Mesodermal cell (in vitro differentiated cells): Measurements from ENCODE around the gene SPRED1.
A peak's percentile ranks its signal among the peaks of the same experiment; 100 is the strongest.

Experiments used
- H3K27ac ChIP-seq: 2 replicates; pipeline ENCODE4 v1.7.0; 2013; ENCODE audit warnings: mild to moderate bottlenecking, low read depth, low read length, moderate library complexity; ENCODE audit not compliant: severe bottlenecking
- H3K36me3 ChIP-seq: 2 replicates; pipeline ENCODE4 v1.7.1; 2013; ENCODE audit warnings: mild to moderate bottlenecking, low read length, moderate library complexity; ENCODE audit not compliant: control insufficient read depth, insufficient read depth
- H3K4me1 ChIP-seq: one replicate; pipeline ENCODE4 v1.7.1; 2013; ENCODE audit warnings: mild to moderate bottlenecking, low read length; ENCODE audit not compliant: insufficient read depth, control insufficient read depth, poor library complexity, severe bottlenecking
- H3K4me3 ChIP-seq: 2 replicates; pipeline ENCODE4 v1.7.0; 2013; ENCODE audit warnings: low read length, control low read depth, mild to moderate bottlenecking; ENCODE audit not compliant: insufficient read depth, poor library complexity, severe bottlenecking; ENCODE audit errors: extremely low read depth
- H3K9me3 ChIP-seq: 2 replicates; pipeline ENCODE4 v1.7.1; 2013; ENCODE audit warnings: mild to moderate bottlenecking, low read length, moderate library complexity; ENCODE audit not compliant: control insufficient read depth
- WGBS, 2 experiments: methylation state at CpG; one replicate each; pipeline ENCODE4 v1.1.5; 2013; ENCODE audit warnings: missing lambda C conversion rate in 2 of 2; ENCODE audit not compliant: insufficient coverage in 2 of 2; 5-methylcytosine and 5-hydroxymethylcytosine counted together

SPRED1 gene

DNA sequence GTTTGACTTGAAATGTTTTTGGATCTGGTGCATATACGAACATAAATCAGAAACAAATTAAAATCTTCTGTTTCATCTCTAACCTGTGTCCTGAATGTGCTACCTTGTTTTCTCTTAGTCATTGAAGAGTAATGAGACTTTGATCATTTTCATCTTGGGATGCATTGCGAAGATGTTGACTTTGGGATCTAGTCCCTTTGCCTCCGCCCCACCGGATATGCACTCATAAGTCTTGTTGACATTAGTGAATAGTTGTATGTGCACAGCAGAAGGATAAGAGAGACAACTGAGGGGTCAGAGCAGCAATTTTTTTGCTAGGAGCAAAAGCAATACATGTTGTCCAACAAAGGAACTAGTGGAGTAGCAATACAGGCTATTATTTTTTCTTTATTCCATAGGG is 35.9 kb upstream of the SPRED1 start:
- WGBS, 2 experiments, result 100% methylated on average over 1 to 3 of the region's 4 CpGs
- H3K27ac ChIP-seq, result no peak overlapping the region
- H3K9me3 ChIP-seq, result no peaks in the 10 kb centered on the region
- no peaks in the 10 kb centered on the region for H3K36me3 ChIP-seq
- H3K4me3 ChIP-seq, result no peak overlapping the region
- no peaks in the 10 kb centered on the region for H3K4me1 ChIP-seq

GRCh38 chr15:38217191-38217595 is 35.4 kb upstream of the SPRED1 start:
- H3K27ac ChIP-seq, result no peak overlapping the region
- WGBS, 2 experiments, result 90 to 97% methylated on average over 3 of the region's 3 CpGs

GRCh38 chr15:38217788-38218609 is 34.6 kb upstream of the SPRED1 start:
- no peak overlapping the region for H3K27ac ChIP-seq
- H3K36me3 ChIP-seq, result no peaks in the 10 kb centered on the region
- no peaks in the 10 kb centered on the region for H3K4me1 ChIP-seq
- 80 to 100% methylated on average over 1 to 2 of the region's 3 CpGs for WGBS, 2 experiments
- no peak overlapping the region for H3K4me3 ChIP-seq
- no peaks in the 10 kb centered on the region for H3K9me3 ChIP-seq

More at GRCh38 chr15:38217191-38217595, 35.4 kb upstream of the SPRED1 start:
- Histone ChIP-seq H3K4me3 (no peak overlapping the region), H3K36me3 (no peaks in the 10 kb centered on the region), H3K9me3 (no peaks in the 10 kb centered on the region), H3K4me1 (no peaks in the 10 kb centered on the region)

- Histone ChIP-seq H3K9me3 (no peaks in the 10 kb centered on the region), H3K27ac (no peak overlapping the region), H3K36me3 (no peaks in the 10 kb centered on the region), H3K4me1 (no peaks in the 10 kb centered on the region), H3K4me3 (no peak overlapping the region)
- WGBS, 2 experiments, result 83 to 86% methylated on average over 1 of the region's 3 CpGs
These were observed 31.9 kb upstream of the SPRED1 start for GRCh38 chr15:38220606-38221273.

GRCh38 chr15:38224486-38224885 is 28.1 kb upstream of the SPRED1 start:
- WGBS, 2 experiments, result no CpG with 5 or more reads among the region's 2 CpGs
- Histone ChIP-seq H3K27ac (no peak overlapping the region), H3K4me3 (no peak overlapping the region), H3K9me3 (no peaks in the 10 kb centered on the region), H3K4me1 (no peaks in the 10 kb centered on the region), H3K36me3 (no peaks in the 10 kb centered on the region)

DNA sequence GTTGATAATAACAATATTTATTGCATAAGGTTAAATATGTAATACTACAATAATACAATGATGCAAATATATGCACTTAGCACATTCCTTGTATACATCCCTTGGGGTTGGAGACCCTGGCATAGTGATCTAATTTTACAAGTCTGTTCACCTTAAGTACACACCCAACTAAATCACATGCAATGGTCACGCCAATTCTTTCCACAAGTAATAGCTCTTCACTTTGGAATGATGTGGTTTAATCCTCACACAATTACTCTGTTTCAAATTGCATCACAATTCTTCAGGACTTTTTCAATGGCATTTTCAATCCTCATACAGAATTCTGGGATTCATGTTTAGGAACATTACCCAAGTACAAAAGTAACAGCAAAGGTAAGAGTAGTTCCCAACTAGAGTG is 27.3 kb upstream of the SPRED1 start:
- Histone ChIP-seq H3K36me3 (no peaks in the 10 kb centered on the region), H3K9me3 (no peaks in the 10 kb centered on the region), H3K4me3 (no peak overlapping the region), H3K4me1 (no peaks in the 10 kb centered on the region), H3K27ac (no peak overlapping the region)
- WGBS, 2 experiments, result 71 to 100% methylated on average over 1 of the region's 1 CpG

GRCh38 chr15:38226608-38227266 is 25.9 kb upstream of the SPRED1 start:
- H3K36me3 ChIP-seq, result no peaks in the 10 kb centered on the region
- peak overlapping the region; percentile 16 for H3K27ac ChIP-seq
- no peaks in the 10 kb centered on the region for H3K9me3 ChIP-seq
- WGBS, 2 experiments, result 60 to 71% methylated on average over 1 of the region's 4 CpGs
- H3K4me3 ChIP-seq, result no peak overlapping the region
- H3K4me1 ChIP-seq, result no peaks in the 10 kb centered on the region

DNA sequence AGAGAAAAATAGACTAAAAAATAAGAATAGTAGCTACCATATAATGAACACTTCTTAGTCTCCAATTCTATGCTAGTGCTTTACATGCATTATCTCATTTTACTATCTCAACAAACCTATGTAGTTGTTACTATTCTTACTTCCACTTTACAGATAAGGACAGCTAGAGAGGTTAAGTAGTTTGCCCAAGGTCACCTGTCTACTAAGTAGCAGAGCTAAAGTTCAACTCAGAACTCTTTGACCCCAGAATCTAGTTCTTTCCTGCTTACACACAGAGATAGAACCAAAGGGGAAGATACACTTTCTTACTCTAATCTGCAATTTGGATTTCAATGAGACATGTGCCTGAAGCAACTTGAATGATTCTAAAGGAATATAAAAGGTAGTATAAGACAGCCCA is 24.7 kb upstream of the SPRED1 start:
- no peak overlapping the region for H3K4me3 ChIP-seq
- no peaks in the 10 kb centered on the region for H3K4me1 ChIP-seq
- no peaks in the 10 kb centered on the region for H3K9me3 ChIP-seq
- no peak overlapping the region for H3K27ac ChIP-seq
- H3K36me3 ChIP-seq, result no peaks in the 10 kb centered on the region

GRCh38 chr15:38228618-38229017 is 24.0 kb upstream of the SPRED1 start:
- no peak overlapping the region for H3K4me3 ChIP-seq
- H3K27ac ChIP-seq, result no peak overlapping the region
- no peaks in the 10 kb centered on the region for H3K4me1 ChIP-seq
- 100% methylated on average over 1 of the region's 1 CpG; no CpG with 5 or more reads in 1 of the 2 experiments for WGBS, 2 experiments
- no peaks in the 10 kb centered on the region for H3K9me3 ChIP-seq
- H3K36me3 ChIP-seq, result no peaks in the 10 kb centered on the region

GRCh38 chr15:38229705-38230310 is 22.8 kb upstream of the SPRED1 start:
- no peak overlapping the region for H3K4me3 ChIP-seq
- H3K4me1 ChIP-seq, result no peaks in the 10 kb centered on the region
- no peak overlapping the region for H3K27ac ChIP-seq
- H3K9me3 ChIP-seq, result no peaks in the 10 kb centered on the region
- H3K36me3 ChIP-seq, result no peaks in the 10 kb centered on the region
- WGBS, 2 experiments, result 100% methylated on average over 1 of the region's 3 CpGs
